ENCODE results near the gene WFDC5.

DNA sequence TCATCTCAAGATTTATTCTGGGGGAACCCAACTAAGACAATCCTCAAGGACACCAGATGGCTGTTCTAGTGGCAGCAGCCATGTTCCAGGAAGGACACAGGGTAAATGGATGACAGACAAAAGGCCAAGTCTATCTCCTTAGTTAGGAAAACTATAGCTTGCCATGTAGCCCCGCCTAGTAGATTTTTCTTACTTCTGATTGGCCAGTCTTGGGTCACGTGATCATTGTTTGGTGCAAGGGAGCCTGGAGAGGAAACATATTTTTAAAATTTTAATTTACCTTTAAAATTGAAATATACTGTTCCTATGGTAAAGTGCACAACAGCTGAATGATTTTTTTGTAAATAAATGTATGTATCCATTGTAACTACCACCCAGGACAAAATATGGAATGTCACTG lies 9.7 kb downstream of the WFDC5 start:
- TF ChIP-seq CTCF (IDR thresholded peaks at IDR 0.05) (no peak), POLR2A (IDR thresholded peaks at IDR 0.05) (no peak)
